GM19324 (cell line): ENCODE data around the gene GP5.

Experiments used
- ATAC-seq: cut with Tn5 transposase; IDR thresholded peaks from one replicate; pipeline ENCODE4 v1.9.1; 2021; ENCODE audit warnings: mild to moderate bottlenecking, moderate library complexity; ENCODE audit not compliant: unreplicated experiment, low FRiP score

Gene GP5

DNA sequence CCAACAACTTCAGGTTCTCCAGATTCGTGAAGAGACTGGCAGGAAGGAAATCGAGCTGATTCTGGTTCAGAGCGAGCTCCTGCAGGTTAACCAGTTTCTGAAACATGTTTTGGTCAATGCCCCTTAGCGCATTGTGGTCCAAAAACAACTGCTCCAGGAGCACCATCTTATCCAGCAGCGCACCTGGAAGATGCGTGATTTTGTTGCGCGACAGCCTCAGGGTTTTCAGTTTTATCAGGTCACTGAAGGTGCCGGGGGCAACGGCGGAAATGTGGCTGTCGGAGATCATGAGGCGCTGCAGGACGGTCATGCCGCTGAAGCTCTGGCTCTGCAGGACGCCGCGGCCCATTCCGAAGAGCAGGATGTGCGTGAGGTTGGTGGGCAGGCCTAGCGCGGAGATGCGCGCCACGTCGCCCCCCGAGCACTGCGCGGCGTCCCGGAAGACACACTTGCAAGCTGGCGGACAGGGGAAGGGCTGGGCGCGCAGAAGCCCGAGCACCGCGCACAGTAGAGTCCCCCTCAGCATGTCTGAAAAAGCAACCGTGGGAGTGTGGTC lies 1.2 kb downstream of the GP5 start:
- no peak for ATAC-seq

GRCh38 chr3:194396859-194397756 lies 2.0 kb downstream of the GP5 start:
- no peak for ATAC-seq

DNA sequence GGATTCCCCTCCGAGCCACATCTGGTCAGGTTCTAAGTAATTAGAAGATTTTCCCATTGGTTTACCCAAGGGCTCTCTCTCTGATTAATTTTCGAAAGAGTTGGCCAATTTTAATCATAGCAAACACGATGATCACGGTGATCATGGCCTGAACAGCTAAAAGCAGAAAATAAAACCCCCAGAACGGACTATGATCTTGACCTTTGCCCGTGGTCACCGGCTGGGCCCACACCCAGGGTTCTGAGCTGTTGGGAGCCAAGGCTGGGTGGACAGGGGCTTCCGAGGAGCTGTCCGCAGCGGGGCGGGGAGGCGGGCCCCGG lies 2.6 kb downstream of the GP5 start:
- ATAC-seq: no peak

- ATAC-seq: no peak
Observed at GRCh38 chr3:194395778-194396538, 3.1 kb downstream of the GP5 start.

DNA sequence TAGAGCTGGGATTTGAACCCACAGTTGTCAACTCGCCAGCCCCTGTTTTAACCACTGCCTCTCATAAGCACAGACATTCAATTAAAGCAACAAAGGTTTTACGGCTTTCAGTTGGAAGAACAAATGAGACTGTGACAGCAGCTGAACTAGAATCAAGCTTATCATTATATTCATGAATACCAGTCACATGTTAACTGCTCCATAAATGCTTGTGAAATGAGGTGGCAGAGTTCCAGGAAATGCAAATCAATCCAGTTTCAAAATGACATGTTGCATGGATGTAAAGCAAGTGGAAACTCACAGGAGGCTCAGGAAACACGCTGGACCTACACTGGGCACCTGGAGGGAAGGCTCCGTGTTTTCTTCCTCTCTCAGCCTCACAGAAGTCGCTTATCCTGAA lies 3.9 kb downstream of the GP5 start:
- no peak for ATAC-seq

GRCh38 chr3:194392576-194392975 lies 6.5 kb downstream of the GP5 start:
- ATAC-seq: no peak

DNA sequence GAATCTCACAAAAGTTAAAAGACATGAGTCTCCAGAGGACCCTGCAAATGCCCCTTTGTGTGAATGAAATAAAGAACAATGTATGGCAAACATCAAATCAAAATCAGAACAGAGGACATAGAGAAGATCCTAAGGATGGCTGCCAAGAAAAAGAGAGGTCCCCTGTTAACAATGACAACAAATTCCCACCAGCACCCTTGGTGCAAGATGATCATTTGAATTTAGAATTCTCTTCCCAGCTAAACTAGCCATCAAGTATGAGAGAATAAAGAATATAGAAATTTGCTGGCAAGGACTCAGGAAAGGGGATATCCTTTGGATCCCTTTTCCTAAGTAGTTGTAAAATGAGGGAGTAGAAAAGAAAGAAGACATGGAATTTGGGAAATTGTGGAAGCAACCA lies 8.2 kb downstream of the GP5 start:
- ATAC-seq: no peak

DNA sequence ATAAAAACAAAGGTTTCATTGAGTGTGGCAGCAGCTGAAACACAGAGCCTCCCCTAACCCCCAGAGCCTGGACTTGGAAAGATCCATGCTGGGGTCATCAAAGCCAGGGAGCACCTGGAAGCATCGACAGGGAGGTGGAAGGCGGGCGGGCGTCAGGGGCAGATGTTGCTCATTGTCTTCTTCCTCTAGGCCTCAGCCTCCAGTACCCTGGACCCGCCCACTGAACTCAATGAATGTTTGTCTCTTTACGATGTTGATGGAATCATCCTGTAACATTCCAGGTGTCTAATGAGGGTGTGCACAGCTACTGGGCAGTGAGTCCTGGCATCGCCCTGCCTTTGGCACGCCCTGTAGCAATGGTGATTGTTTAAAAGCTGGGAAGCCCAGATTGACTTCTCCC lies 9.8 kb downstream of the GP5 start:
- ATAC-seq: no peak

DNA sequence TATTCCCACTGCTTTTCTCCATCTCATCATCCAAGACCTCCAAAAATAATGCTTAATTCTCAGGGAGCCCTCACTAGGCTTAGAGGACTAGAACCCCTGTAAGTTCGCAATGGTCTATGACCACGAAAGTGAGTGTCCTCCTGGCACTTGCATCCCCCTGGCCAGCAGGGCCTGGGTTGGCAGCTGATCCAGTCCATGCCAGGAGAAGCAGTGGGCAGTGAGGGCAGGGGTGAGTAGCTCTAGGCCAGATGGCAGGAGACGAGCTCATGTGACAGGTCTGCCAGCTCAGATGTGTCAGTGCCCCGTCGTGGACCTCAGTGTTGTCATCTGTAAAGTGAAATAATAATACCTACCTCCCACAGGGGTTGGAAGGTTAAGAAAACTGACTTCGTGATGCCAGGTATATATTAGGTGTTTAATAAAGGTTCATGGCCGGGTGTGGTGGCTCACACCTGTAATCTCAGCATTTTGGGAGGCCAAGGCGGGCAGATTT lies 11.1 kb downstream of the GP5 start:
- no peak for ATAC-seq

DNA sequence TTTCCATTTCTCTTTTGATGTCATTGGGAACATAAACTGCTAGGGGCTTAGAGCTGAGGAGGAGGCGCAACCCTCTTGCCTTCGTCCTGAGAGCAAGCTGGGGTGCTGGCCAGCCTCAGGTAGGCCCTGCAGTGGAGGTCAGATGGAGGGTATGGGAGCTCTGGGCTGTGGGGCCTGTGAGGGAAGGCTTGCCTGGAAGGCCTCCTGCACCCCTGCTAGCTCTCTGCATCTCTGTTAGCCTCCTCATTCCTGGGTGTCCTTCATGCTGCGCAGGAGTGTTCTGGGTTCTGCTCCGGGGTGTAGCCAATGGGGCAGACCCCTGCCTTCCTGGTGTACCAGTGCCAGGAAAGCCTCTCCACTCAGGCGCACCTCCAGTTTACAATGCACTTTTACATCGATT lies 11.8 kb downstream of the GP5 start:
- no peak for ATAC-seq

GRCh38 chr3:194386648-194387047 lies 12.4 kb downstream of the GP5 start:
- no peak for ATAC-seq

DNA sequence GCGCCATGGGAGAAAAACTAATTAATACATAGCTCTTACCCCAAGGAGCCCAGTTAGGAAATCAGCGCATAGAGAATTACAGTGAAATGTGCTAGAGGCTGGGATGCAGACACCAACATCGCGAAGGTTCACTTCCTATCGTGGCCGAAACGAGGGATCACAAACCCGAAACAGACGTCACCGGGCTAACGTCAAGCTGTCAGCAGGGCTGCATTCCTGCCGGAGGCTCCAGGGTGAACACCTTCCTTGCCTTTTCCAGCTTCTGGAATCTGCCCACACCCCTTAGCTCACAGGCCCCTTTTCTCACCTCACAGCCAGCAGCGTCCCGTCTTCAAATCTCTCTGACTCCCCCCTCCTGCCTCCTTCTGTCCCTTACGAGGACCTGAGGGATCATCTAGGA lies 13.0 kb downstream of the GP5 start:
- ATAC-seq: no peak

GRCh38 chr3:194384569-194385001 lies 14.5 kb downstream of the GP5 start:
- ATAC-seq: no peak

DNA sequence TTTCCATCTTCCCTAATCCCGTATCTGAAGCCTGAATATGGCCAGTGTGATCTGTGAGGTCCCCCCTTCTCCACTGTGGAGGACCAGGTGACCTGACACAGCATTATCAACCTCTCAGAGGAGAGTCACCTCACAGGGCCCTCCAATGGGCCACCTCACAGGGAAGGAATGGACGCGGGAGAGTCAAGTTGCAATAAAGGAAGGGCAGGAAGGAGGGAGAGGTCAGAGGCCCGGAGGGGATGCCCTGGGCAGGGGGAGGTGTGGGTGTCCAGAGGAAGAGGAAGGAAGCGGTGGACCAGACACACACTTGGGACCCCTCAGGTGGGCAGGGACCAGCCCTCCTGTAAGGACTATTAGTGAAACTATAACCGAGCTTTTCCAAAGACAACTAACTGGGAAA lies 14.9 kb downstream of the GP5 start:
- ATAC-seq: no peak

GRCh38 chr3:194383276-194383940 lies 15.7 kb downstream of the GP5 start:
- no peak for ATAC-seq

DNA sequence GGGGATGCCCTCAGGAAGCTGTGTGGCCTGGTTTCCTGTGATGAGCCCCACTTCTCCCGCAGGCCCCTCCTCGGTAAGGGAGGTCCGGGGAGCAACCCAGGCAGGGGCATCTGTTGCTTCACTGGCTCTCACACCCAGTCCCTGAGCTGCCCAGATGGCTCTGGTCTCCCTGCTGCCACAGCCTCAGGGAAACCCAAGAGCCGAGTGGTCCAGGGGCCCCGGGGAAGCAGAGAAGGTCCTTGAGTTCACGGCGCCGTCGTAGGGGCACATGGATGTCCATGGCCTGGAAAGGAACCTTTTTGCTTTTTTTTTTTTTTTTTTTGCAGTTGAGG lies 16.2 kb downstream of the GP5 start:
- no peak for ATAC-seq

DNA sequence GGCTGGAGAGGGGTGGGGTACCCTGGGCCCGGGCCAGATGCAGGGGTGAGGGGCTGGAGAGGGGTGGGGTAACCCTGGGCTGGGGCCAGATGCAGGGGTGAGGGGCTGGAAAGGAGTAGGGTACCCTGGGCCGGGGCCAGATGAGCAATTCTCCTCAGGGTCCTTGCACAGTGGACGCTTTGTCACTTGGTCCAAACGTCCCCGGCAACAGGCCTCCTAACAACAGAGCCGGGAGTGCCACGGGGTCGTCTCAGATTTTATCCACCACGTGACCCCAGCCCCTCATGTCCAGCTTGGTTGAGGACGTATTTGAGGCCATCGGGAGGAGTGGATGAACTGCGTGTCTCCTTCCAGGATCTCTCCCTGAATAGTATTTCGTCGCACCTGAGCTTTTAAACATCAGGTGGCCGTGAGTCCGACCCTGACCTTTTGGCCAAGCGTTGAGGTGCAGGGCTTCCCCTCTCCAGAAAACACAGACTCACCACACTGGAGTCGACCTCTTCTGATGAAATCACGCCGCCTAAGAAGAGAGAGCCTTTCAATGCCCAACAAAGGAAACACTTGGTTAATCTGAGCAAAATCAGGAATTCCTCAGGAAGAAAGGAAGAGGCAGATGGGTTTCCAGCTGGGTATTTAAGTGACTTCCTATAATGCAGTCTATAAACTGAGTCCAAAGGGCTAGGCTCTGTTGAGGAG lies 16.7 kb downstream of the GP5 start:
- ATAC-seq: no peak

DNA sequence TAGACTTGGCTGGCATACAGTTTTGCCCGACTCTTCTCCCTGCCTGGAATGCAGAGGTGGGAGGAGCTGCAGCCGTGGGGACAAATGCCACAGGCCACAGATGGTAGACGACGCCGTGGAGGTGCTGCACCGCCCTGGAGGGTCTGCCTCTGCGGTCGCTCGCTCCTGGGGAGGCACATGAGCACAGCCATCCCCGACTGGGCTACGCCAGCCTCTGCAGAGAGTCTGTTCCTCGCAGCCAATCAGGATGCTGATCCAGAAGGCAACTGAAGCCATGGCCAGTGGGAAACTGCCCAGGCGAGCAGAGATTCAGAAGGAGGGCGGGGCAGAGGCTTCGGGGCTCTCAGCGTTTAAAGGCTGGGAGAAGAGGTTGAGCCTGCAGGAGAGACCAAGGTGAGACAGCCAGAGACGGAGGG lies 17.6 kb downstream of the GP5 start:
- no peak for ATAC-seq

- no peak for ATAC-seq
Observed at GRCh38 chr3:194380326-194380725, 18.7 kb downstream of the GP5 start.

DNA sequence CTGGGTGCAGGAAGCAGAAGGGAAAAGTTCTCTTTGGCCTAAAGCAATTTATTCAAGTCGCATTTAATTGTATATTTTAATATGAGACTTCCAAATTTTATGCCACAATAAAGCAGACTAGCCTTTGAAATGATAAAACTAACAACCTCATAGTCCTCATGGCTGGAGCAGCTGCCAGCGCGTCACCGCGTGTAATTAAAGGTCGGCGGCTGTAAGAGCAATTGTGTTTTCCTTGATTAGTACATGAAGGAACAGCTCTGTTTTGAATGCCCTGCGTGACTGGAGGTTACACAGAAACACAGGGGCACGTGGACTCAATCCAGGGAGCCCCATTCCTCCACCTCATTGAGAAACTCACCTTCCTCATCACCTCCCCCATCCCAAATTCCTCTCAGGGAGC lies 19.4 kb downstream of the GP5 start:
- ATAC-seq: no peak
